HUES6 (cell line): ENCODE measurements around the gene ZNF500.

ENCODE experiments used
- H3K27ac ChIP-seq: 2 replicates; pipeline ENCODE4 v1.7.0; 2013; ENCODE audit warnings: low read depth, mild to moderate bottlenecking, low read length, inconsistent platforms
- H3K27me3 ChIP-seq: 2 replicates; pipeline ENCODE4 v1.6.1; 2013; ENCODE audit warnings: low read length; ENCODE audit not compliant: control insufficient read depth, insufficient read depth
- H3K36me3 ChIP-seq: 2 replicates; pipeline ENCODE4 v1.6.1; 2013; ENCODE audit warnings: low read length; ENCODE audit not compliant: control insufficient read depth, insufficient read depth
- H3K4me1 ChIP-seq: 2 replicates; pipeline ENCODE4 v1.6.1; 2013; ENCODE audit warnings: low read length; ENCODE audit not compliant: control insufficient read depth, insufficient read depth
- H3K4me3 ChIP-seq: 2 replicates; pipeline ENCODE4 v1.5.1; 2013; ENCODE audit warnings: low read depth, low read length
- H3K9ac ChIP-seq: one replicate; pipeline ENCODE4 v1.6.1; 2013; ENCODE audit warnings: mild to moderate bottlenecking, low read length
- H3K9me3 ChIP-seq: 2 replicates; pipeline ENCODE4 v1.6.1; 2013; ENCODE audit warnings: low read depth, low read length; ENCODE audit not compliant: control insufficient read depth, insufficient read depth

Gene ZNF500

DNA sequence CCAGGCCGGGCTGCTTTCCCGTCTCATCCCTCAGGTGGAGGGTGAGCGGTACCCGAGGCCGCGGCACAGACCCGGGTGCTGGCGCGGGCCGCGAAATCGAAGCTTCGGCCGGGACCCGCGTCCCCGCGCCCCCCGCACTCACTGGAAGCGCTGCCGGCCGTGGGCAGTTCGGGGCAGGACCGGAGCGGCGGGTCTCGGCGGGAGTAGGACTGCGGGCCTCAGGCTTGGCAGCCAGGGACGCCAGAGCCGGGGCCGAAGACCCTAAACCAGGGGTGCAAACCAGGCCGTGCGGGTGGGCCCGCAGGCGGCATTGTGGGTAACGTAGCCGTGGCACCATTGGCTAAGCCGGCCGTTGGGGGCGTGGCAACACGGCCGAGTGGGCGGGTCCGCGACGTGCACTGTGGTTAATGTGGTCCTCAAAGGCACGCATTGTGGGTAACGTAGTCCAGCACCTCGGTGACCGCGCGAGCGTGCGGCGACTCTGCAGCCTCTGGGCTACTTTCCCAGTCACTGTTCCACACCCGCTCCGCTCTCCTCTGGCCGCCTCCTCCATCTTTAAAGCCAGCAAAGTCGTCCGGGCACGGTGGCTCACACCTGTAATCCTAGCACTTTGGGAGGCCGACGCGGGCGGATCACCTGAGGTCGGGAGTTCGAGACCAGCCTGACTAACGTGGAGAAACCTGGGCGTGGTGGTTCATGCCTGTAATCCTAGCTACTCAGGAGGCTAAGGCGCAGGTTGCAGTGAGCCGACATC, at the start of gene ZNF500:
TSS of gene ZNF500 (minus strand) at position 288 of the 754 bp plus-strand sequence. CDS start 1,184 bp downstream, outside the sequence.
- Histone ChIP-seq H3K9ac (peak within 1 kb of the TSS; percentile 83), H3K4me3 (peak within 1 kb of the TSS; percentile 85), H3K27me3 (no peaks in the 10 kb centered on the region), H3K9me3 (no peaks in the 10 kb centered on the region), H3K27ac (peak within 1 kb of the TSS; percentile 74; the same call in 1 of the 2 replicates), H3K4me1 (peaks cover 14% of the 10 kb centered on the region; the same call in 1 of the 2 replicates), H3K36me3 (peaks cover 30% of the 10 kb centered on the region)

DNA sequence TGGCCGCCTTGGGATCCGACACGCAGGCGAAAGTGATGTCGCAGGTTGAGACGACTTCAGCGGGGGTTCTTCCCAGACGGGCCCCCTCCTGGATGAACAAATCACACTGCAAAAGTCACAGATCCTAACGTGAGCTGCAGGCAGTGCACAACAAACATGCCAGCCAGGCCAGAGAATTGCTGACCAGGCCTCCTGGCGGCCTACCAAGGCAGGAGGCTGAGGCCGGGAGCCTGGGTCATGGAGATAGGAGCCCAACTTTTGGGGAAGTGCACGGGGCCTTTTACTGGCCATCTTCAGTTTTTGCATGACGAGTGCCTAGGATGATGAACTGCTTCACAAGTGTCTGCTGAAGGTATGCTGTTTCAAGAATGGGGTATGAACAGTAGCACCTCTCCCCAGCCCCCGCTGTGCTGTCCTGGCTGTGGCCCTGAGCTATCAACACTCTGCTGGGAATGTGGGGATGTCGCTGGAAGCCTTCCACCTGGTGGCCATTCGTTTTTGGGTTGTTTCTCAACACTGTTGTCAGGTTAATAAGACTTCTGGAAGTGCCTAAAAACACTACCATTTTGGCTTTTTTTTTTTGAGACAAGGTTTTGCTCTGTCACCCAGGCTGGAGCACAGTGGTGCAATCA, 47.7 kb upstream of the ZNF500 start:
- peaks cover 83% of the 10 kb centered on the region for H3K36me3 ChIP-seq
- no peak overlapping the region for H3K9ac ChIP-seq
- no peaks in the 10 kb centered on the region for H3K4me1 ChIP-seq
- no peaks in the 10 kb centered on the region for H3K27me3 ChIP-seq
- H3K27ac ChIP-seq = no peak overlapping the region
- H3K9me3 ChIP-seq = no peaks in the 10 kb centered on the region
- H3K4me3 ChIP-seq = no peak overlapping the region

DNA sequence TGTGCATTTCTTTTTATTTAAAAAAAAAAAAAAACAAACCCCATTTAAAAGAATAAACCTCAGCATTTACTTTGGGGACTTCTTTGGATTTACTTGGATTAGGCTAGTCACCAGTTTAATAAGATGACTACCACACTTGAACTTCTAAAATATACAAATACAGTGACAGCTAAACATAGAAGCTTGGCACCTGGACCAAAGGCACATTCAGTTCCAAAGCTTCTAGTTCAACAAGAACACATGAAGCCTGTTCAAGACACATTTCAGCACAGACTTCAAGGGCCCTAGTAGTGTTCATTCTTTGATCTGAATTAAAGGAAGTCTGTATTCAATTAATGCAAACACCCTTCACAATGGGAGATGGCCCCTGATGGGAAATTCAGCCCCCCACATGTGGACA, 47.1 kb upstream of the ZNF500 start:
- H3K4me3 ChIP-seq = no peak overlapping the region
- H3K27me3 ChIP-seq = no peaks in the 10 kb centered on the region
- H3K36me3 ChIP-seq = peaks cover 82% of the 10 kb centered on the region
- no peaks in the 10 kb centered on the region for H3K9me3 ChIP-seq
- H3K4me1 ChIP-seq = no peaks in the 10 kb centered on the region
- H3K27ac ChIP-seq = no peak overlapping the region
- H3K9ac ChIP-seq = no peak overlapping the region

DNA sequence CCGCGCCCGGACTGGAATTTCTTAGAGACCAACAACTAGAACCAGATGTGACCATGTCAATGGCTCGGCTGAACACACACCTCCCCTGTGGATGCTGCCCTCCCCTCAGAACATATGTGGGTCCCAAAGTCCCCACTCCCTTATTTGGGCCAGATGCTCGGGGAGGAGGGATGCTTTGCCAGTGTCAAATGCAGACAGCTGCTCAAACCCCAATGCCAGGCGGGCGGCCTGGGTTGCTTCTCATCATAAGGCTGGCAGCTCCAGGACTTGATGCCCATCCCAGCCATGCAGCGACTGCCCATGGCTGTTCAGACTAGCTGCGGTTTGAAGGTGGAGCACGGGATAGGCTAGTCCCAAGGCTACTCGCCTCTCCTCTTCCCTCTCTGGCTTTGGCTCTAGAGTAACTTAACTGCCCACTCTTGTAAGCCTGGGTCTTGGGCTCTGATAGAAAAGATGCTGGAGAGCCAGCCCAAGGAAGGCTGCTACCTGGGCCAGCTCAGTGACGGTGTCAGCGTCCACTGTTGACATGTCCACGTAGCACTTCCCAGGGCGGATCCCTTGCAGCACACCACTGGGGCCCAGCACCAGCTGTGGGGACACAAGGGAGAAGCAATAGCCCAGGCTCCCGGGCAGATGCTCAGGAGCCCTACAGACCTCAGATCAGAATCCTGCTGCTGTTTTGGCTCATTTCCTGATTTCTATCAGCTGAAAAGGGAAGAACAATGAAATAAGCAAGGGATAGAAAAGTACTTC, 46.5 kb upstream of the ZNF500 start:
- Histone ChIP-seq H3K4me3 (no peak overlapping the region), H3K9me3 (no peaks in the 10 kb centered on the region), H3K27me3 (no peaks in the 10 kb centered on the region), H3K4me1 (no peaks in the 10 kb centered on the region), H3K27ac (no peak overlapping the region), H3K9ac (no peak overlapping the region), H3K36me3 (peaks cover 82% of the 10 kb centered on the region)

DNA sequence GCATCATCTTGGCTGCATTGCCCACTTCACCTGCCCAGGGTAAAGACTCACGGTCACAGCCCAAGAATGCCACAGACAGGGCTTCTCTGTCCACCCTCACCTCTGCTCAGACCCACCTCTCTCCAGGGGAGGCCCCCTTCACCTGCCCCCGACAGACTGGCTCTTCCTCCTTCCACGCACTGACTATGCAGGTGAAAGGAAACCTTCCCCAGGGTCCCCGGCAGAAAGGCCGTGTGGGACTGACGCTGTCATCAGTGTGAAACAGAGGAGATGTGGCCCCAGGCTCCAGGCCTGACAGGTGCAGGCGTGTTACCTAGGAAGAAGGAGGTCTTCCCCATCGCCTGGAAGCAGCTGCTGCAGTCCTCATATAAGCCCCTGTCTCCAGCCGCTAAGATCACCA, 44.8 kb upstream of the ZNF500 start:
- no peak overlapping the region for H3K4me3 ChIP-seq
- H3K4me1 ChIP-seq = no peaks in the 10 kb centered on the region
- H3K9ac ChIP-seq = no peak overlapping the region
- peaks cover 83% of the 10 kb centered on the region for H3K36me3 ChIP-seq
- no peaks in the 10 kb centered on the region for H3K27me3 ChIP-seq
- H3K27ac ChIP-seq = no peak overlapping the region
- no peaks in the 10 kb centered on the region for H3K9me3 ChIP-seq

DNA sequence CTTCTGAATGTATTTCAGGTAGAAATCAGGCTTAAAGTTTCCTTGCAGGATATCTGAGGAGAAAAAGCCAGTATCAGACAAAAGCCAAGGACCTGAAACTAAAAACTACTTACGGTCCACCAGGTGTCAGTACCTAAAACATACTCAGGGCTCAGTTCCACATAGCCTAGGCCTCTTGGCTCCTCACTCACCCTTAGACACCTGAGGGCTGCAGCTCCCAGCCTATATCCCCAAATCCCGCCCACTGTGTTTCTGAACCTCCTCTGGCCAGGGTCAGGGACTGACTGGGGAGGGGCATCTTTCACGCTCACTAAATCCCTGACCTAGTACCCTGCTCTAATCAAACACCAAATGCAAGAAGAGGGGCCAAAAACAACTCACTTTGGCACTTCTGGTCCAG, 44.3 kb upstream of the ZNF500 start:
- H3K4me3 ChIP-seq = no peak overlapping the region
- H3K9me3 ChIP-seq = no peaks in the 10 kb centered on the region
- peaks cover 82% of the 10 kb centered on the region for H3K36me3 ChIP-seq
- no peak overlapping the region for H3K9ac ChIP-seq
- H3K4me1 ChIP-seq = no peaks in the 10 kb centered on the region
- H3K27me3 ChIP-seq = no peaks in the 10 kb centered on the region
- H3K27ac ChIP-seq = no peak overlapping the region

DNA sequence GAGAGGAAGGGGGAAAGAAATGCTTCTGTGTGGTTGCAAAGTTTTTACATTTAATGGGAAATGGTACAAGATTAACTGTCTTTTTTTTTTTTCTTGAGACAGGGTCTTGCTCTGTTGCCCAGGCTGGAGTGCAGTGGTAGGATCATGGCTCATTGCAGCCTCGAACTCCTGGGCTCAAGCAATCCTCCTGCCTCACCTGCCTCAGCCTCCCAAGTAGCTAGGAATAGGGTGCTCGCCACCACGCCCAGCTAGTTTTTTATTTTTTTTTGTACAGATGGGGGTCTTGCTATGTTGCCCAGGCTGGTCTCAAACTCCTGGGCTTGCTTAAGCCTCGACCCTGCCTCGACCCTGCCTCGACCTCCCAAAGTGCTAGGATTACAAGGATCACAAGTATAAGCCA, 39.3 kb upstream of the ZNF500 start:
- Histone ChIP-seq H3K27ac (no peak overlapping the region), H3K36me3 (peaks cover 60% of the 10 kb centered on the region), H3K9ac (no peak overlapping the region), H3K9me3 (no peaks in the 10 kb centered on the region), H3K4me3 (no peak overlapping the region), H3K27me3 (no peaks in the 10 kb centered on the region), H3K4me1 (peaks cover 22% of the 10 kb centered on the region)

DNA sequence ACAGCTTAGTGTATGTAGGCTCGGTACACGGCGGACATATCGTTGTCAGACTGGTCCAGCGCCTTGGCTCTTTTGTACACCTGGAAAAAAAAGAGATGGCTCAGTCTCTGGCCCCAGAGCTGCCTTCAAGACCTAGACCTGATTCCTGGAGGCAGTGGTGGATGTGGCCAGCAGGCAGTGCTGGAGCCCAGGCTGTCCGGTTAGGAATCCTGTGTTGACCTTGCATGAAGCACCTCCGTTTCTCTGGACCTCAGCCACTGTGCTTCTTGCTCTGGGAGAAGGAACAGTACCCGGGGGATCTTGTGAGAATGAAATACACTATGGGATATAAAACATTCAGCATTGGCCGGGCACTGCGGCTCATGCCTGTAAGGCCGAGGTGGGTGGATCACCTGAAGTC, 38.3 kb upstream of the ZNF500 start:
- Histone ChIP-seq H3K27me3 (no peaks in the 10 kb centered on the region), H3K27ac (no peak overlapping the region), H3K9me3 (no peaks in the 10 kb centered on the region), H3K4me3 (no peak overlapping the region), H3K9ac (no peak overlapping the region), H3K4me1 (peaks cover 29% of the 10 kb centered on the region), H3K36me3 (peaks cover 52% of the 10 kb centered on the region)

DNA sequence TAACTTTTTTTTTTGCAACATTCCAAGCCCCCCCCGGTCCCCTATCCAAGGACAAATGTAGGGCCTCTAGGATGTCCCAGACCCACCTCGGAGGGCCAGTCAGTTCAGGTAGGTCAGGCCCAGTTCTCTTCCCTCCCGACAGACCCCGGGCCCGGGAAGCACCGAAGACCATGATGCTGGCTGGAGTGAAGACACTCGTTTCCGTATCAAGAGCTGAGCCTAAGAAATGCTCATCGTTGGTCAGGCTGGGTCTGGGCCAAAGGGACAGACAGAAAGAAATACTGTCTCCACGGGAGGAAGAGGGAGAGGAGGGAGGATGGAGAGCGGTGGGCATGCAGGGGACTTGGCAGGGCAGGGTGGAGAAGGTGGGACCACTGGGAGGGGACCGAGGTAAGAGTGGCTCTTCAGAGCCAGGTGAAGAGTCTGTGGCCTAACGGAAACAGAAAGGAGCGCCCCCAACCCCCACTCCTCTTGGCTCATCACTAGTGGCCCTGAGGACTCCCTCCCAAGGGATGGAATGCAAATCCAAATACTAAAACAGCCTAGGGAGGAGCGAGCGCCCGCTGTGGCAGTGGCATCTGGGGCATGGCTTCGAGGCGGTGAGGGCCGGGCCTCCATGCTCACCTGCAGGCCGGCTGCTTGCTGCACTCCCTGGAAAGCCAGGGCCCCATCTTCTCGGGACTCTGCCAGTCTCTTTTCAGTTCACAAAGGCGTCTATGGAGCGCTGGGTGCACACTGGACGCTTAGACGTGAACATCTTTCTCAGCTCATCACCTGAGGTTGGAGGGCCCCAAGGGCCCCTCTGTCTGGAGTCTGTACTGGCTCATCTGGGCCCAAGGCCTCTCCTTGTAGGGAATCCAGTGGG, 37.2 kb upstream of the ZNF500 start:
- Histone ChIP-seq H3K9ac (no peak overlapping the region), H3K9me3 (no peaks in the 10 kb centered on the region), H3K4me1 (peaks cover 29% of the 10 kb centered on the region), H3K27ac (no peak overlapping the region), H3K27me3 (no peaks in the 10 kb centered on the region), H3K4me3 (no peak overlapping the region), H3K36me3 (peaks cover 52% of the 10 kb centered on the region)

DNA sequence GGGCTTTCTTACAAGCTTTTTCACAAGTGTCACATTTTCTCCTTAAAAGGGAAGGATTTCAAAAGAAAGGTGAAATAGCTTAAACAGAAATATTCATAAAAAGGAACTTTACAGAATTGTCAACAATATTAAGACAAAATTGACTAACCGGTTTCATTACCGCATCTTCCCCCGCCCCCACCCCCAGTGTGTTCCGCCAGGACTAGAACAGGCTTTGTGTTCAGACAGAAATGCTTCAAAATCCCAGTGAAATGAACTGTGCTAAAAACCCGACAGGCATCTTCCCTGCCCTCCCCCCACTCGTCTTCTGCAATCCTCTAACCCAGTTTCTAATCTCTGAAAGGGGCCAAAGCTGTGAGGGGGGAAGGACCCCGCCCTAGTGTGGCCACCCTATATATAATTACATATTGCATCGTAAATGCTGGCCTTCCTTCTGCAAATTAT, 36.5 kb upstream of the ZNF500 start:
- peaks cover 29% of the 10 kb centered on the region for H3K4me1 ChIP-seq
- peak overlapping the region; percentile 62 for H3K4me3 ChIP-seq
- H3K27me3 ChIP-seq = no peaks in the 10 kb centered on the region
- H3K36me3 ChIP-seq = peaks cover 53% of the 10 kb centered on the region
- H3K27ac ChIP-seq = peak overlapping the region; percentile 91; the same call in 1 of the 2 replicates
- H3K9ac ChIP-seq = peak overlapping the region; percentile 64
- H3K9me3 ChIP-seq = no peaks in the 10 kb centered on the region
